B cell (primary cell): ENCODE data around the gene FYB2. TPM values are rescaled to one million over a fixed set of nuclear protein-coding genes. Genes with fewer than 3 reads are reported as not detected.

Source experiments
- ATAC-seq: fragments of 200-7000 bp; cut with Tn5 transposase; one replicate; pipeline ENCODE4 v1.10.0; 2021; ENCODE audit warnings: low read depth, mild to moderate bottlenecking, moderate number of reproducible peaks, moderate library complexity
- CTCF ChIA-PET: fragments of 350-600 bp; sonication (Branson Sonifier 250); formaldehyde crosslinking; loops from one replicate; lab custom pipeline; 2021; ENCODE audit warnings: antibody characterized with exemption, inconsistent platforms; lab: Charles Lee
- POLR2A ChIA-PET: fragments of 350-600 bp; sonication (Branson Sonifier 250); formaldehyde crosslinking; loops from one replicate; lab custom pipeline; 2021; ENCODE audit warnings: antibody characterized with exemption; lab: Charles Lee
- DNase-seq: peaks from one replicate; pipeline ENCODE4 v3.0.0; 2013
- H2AFZ ChIP-seq: 2 replicates; pipeline ENCODE4 v1.6.1; 2012; ENCODE audit warnings: mild to moderate bottlenecking, low read depth, low read length; ENCODE audit not compliant: insufficient read depth, poor library complexity, severe bottlenecking
- H3K27ac ChIP-seq, 2 donors: 1 replicate in 1 of 2; 2 replicates in 1 of 2; pipeline ENCODE4 v1.5.1; 2012 to 2013; ENCODE audit warnings: low read length in 2 of 2, mild to moderate bottlenecking in 2 of 2, moderate library complexity in 1 of 2
- H3K27me3 ChIP-seq, 4 experiments: fragments of 200-600 bp in 1 of 4; sonication (generic) in 1 of 4; replicated peaks in 1 of 4; 1 replicate in 2 of 4; 2 replicates in 2 of 4; pipeline versions ENCODE4 v1.6.1 to v1.7.0; 2013 to 2016; ENCODE audit warnings: low read length in 3 of 4, mild to moderate bottlenecking in 2 of 4, mixed read lengths in 1 of 4, moderate library complexity in 1 of 4; ENCODE audit not compliant: insufficient read depth in 4 of 4, control insufficient read depth in 3 of 4; ENCODE audit errors: control extremely low read depth in 1 of 4
- H3K36me3 ChIP-seq, 2 experiments: replicated peaks in 1 of 2; 1 replicate in 1 of 2; 2 replicates in 1 of 2; pipeline versions ENCODE4 v1.6.1 to v1.7.1; 2013; ENCODE audit warnings: low read length in 1 of 2; ENCODE audit not compliant: insufficient read depth in 2 of 2, control insufficient read depth in 1 of 2; ENCODE audit errors: control extremely low read depth in 1 of 2, extremely low read depth in 1 of 2
- H3K4me1 ChIP-seq, 2 donors: fragments of 200-600 bp in 1 of 2; sonication (generic) in 1 of 2; 1 replicate in 1 of 2; 2 replicates in 1 of 2; pipeline versions ENCODE4 v1.5.1 to v1.6.1; 2013 to 2017; ENCODE audit warnings: low read length in 2 of 2; ENCODE audit not compliant: control insufficient read depth in 2 of 2, insufficient read depth in 2 of 2
- H3K4me2 ChIP-seq: replicated peaks from 2 replicates; pipeline ENCODE3; 2012; ENCODE audit warnings: mild to moderate bottlenecking, low read depth, low read length; ENCODE audit not compliant: poor library complexity, severe bottlenecking
- H3K4me3 ChIP-seq, 5 experiments: fragments of 200-600 bp in 1 of 5; sonication (generic) in 1 of 5; 1 replicate in 3 of 5; 2 replicates in 2 of 5; pipeline versions ENCODE4 v1.5.1 to v1.7.0; 2011 to 2016; ENCODE audit warnings: low read length in 4 of 5, mild to moderate bottlenecking in 4 of 5, low read depth in 2 of 5, control low read depth in 1 of 5, moderate library complexity in 1 of 5; ENCODE audit not compliant: insufficient read depth in 1 of 5; ENCODE audit errors: control extremely low read depth in 1 of 5, extremely low read depth in 1 of 5
- H3K79me2 ChIP-seq: fragments of 200-600 bp; sonication (generic); one replicate; pipeline ENCODE4 v1.6.0; 2016; ENCODE audit warnings: low read length; ENCODE audit not compliant: control insufficient read depth, insufficient read depth
- H3K9ac ChIP-seq: fragments of 200-600 bp; sonication (generic); 2 replicates; pipeline ENCODE4 v1.6.1; 2017; ENCODE audit warnings: mild to moderate bottlenecking, low read length, moderate library complexity
- H3K9me3 ChIP-seq, 3 donors: one replicate each; pipeline versions ENCODE4 v1.6.1 to v1.7.1; 2013; ENCODE audit warnings: low read length in 2 of 3; ENCODE audit not compliant: control insufficient read depth in 2 of 3, insufficient read depth in 1 of 3; ENCODE audit errors: control extremely low read depth in 1 of 3
- H4K20me1 ChIP-seq: 2 replicates; pipeline ENCODE4 v1.6.0; 2012; ENCODE audit warnings: mild to moderate bottlenecking, low read length; ENCODE audit not compliant: insufficient read depth, control insufficient read depth, poor library complexity, severe bottlenecking
- H3K27ac Mint-ChIP-seq: one replicate; pipeline ENCODE4 v1.8.0; 2021; ENCODE audit warnings: mixed read lengths
- H3K27me3 Mint-ChIP-seq: one replicate; pipeline ENCODE4 v1.8.0; 2021; ENCODE audit warnings: mixed read lengths
- H3K4me1 Mint-ChIP-seq: one replicate; pipeline ENCODE4 v1.8.0; 2021; ENCODE audit warnings: mixed read lengths
- H3K4me3 Mint-ChIP-seq: one replicate; pipeline ENCODE4 v1.8.0; 2021; ENCODE audit warnings: mixed read lengths
- H3K9me3 Mint-ChIP-seq: one replicate; pipeline ENCODE4 v1.8.0; 2022; ENCODE audit warnings: mixed read lengths; ENCODE audit not compliant: insufficient read depth
- CTCF ChIP-seq: fragments of 200-600 bp; IDR thresholded peaks from one replicate; pipeline ENCODE4 v1.8.0; 2022; ENCODE audit warnings: antibody characterized with exemption, mild to moderate bottlenecking
- EZH2 ChIP-seq: IDR thresholded peaks from 2 replicates; pipeline ENCODE4 v1.6.1; 2012; ENCODE audit warnings: borderline replicate concordance, low read depth, mild to moderate bottlenecking, moderate library complexity, low read length; ENCODE audit not compliant: insufficient read depth, poor library complexity, severe bottlenecking
- WGBS: methylation state at CpG from one replicate; pipeline ENCODE4 v1.1.5; 2013; ENCODE audit warnings: missing lambda C conversion rate; ENCODE audit not compliant: insufficient coverage; 5-methylcytosine and 5-hydroxymethylcytosine counted together
- intact Hi-C: fragments of 100-400 bp; cut with micrococcal nuclease; formaldehyde crosslinking; loops from one replicate; pipeline ENCODE4 v1.10.0; 2022
- polyA plus RNA-seq: library from polyadenylated mRNA; depleted of rRNA; stranded (reverse); fragments of >200 nt; gene quantifications from 2 replicates; pipeline ENCODE4 v1.2.3, GENCODE V29; 2012
- total RNA-seq, 2 donors: library from RNA; stranded (reverse); fragments of 120-200 nt in 1 of 2; gene quantifications; 1 replicate in 1 of 2; 2 replicates in 1 of 2; pipeline versions ENCODE4 v1.2.3 to v1.2.4, GENCODE V29; 2013 to 2022

FYB2 gene
- total and polyA plus RNA-seq, 2 donors (not counting 1 experiment from before 2014, with no cell fraction given), result not detected

GRCh38 chr1:56816264-56816663 lies 2.9 kb downstream of the FYB2 start:
- H4K20me1 ChIP-seq, result no peaks in the 10 kb centered on the region
- ATAC-seq (no peak), DNase-seq (no peak)
- Mint-ChIP-seq H3K27ac (no peak overlapping the region), H3K4me1 (no peaks in the 10 kb centered on the region), H3K9me3 (no peaks in the 10 kb centered on the region), H3K27me3 (peaks cover 20% of the 10 kb centered on the region), H3K4me3 (no peak overlapping the region)
- H3K27ac ChIP-seq, result no peak overlapping the region
- no peaks in the 10 kb centered on the region for H3K4me1 ChIP-seq
- H3K4me2 ChIP-seq, result no peak overlapping the region
- intact Hi-C loops, result loop anchor here (10.0 kb wide), 1 partner anchor 1531 kb away; no protein-coding TSS in a partner anchor
- ChIA-PET CTCF (interaction anchor here (1.0 kb wide), 1 partner anchor 11 kb away, joined by 5 read pairs; no protein-coding TSS in a partner anchor), POLR2A (no interaction called here)
- H3K36me3 ChIP-seq, result no peaks in the 10 kb centered on the region
- H3K4me3 ChIP-seq, result no peak overlapping the region
- peaks cover 0 to 4% (median 0%) of the 10 kb centered on the region in 3 donors for H3K9me3 ChIP-seq
- H2AFZ ChIP-seq, result no peak overlapping the region
- peaks cover 0 to 6% (median 2%) of the 10 kb centered on the region in 4 experiments for H3K27me3 ChIP-seq
- H3K9ac ChIP-seq, result no peak overlapping the region
- no peak for TF ChIP-seq CTCF
- no peak for TF ChIP-seq EZH2
- WGBS, result 67% methylated on average over 1 of the region's 1 CpG
- H3K79me2 ChIP-seq, result no peaks in the 10 kb centered on the region

- no peaks in the 10 kb centered on the region for H3K9me3 Mint-ChIP-seq
- Histone ChIP-seq H3K79me2 (no peaks in the 10 kb centered on the region), H3K27me3 (peaks cover 0 to 7% (median 1%) of the 10 kb centered on the region in 4 experiments), H3K4me2 (no peak overlapping the region), H3K27ac (no peak overlapping the region), H3K36me3 (no peaks in the 10 kb centered on the region), H3K9ac (no peak overlapping the region), H3K4me3 (no peak overlapping the region), H3K4me1 (no peaks in the 10 kb centered on the region), H3K9me3 (peaks cover 0 to 4% (median 0%) of the 10 kb centered on the region in 3 donors), H4K20me1 (no peaks in the 10 kb centered on the region), H2AFZ (no peak overlapping the region)
- DNase-seq (no peak), ATAC-seq (no peak)
- CTCF ChIA-PET, result interaction anchor here (0.6 kb wide), 1 partner anchor 18 kb away, joined by 3 read pairs; no protein-coding TSS in a partner anchor
- TF ChIP-seq EZH2 (no peak), CTCF (no peak)
- 88% methylated on average over 2 of the region's 2 CpGs for whole genome bisulfite sequencing
- no peak overlapping the region for H3K4me3 Mint-ChIP-seq
- intact Hi-C loops, result loop anchor here (10.0 kb wide), 1 partner anchor 1529 kb away; no protein-coding TSS in a partner anchor
- POLR2A ChIA-PET, result no interaction called here
- peaks cover 36% of the 10 kb centered on the region for H3K27me3 Mint-ChIP-seq
- no peaks in the 10 kb centered on the region for H3K4me1 Mint-ChIP-seq
- H3K27ac Mint-ChIP-seq, result no peak overlapping the region
Measured at GRCh38 chr1:56814205-56814604, 5.0 kb downstream of the FYB2 start.
